Mononuclear cell (primary cell): Measurements from ENCODE around the gene HSDL1. TPM values are rescaled to one million over a fixed set of nuclear protein-coding genes. Genes with fewer than 3 reads are reported as not detected.

Experiments
- H3K27me3 ChIP-seq: 2 replicates; pipeline ENCODE4 v1.6.0; 2011; ENCODE audit warnings: low read length, control low read depth; ENCODE audit not compliant: insufficient read depth
- H3K4me1 ChIP-seq: 2 replicates; pipeline ENCODE4 v1.5.1; 2011; ENCODE audit warnings: mild to moderate bottlenecking, low read length, control low read depth; ENCODE audit not compliant: insufficient read depth
- H3K4me3 ChIP-seq: 2 replicates; pipeline ENCODE4 v1.5.1; 2011; ENCODE audit warnings: mild to moderate bottlenecking, low read length, moderate library complexity
- H3K9me3 ChIP-seq: 2 replicates; pipeline ENCODE4 v1.5.1; 2011; ENCODE audit warnings: low read depth, mild to moderate bottlenecking, control low read depth, low read length
- total RNA-seq: library from RNA; depleted of rRNA; stranded (reverse); fragments of >200 nt; gene quantifications from one replicate; pipeline ENCODE4 v1.2.3, GENCODE V29; 2012

The HSDL1 gene
- total RNA-seq, 1 donor: 12.0 TPM

- Histone ChIP-seq H3K27me3 (no peaks in the 10 kb centered on the region), H3K4me3 (no peak overlapping the region), H3K9me3 (no peaks in the 10 kb centered on the region), H3K4me1 (peaks cover 59% of the 10 kb centered on the region)
Observed at GRCh38 chr16:84087466-84088151, 57.4 kb downstream of the HSDL1 start.

GRCh38 chr16:84087001-84087400 is 58.0 kb downstream of the HSDL1 start:
- H3K4me3 ChIP-seq: no peak overlapping the region
- H3K4me1 ChIP-seq: peaks cover 63% of the 10 kb centered on the region
- no peaks in the 10 kb centered on the region for H3K9me3 ChIP-seq
- H3K27me3 ChIP-seq: no peaks in the 10 kb centered on the region

DNA sequence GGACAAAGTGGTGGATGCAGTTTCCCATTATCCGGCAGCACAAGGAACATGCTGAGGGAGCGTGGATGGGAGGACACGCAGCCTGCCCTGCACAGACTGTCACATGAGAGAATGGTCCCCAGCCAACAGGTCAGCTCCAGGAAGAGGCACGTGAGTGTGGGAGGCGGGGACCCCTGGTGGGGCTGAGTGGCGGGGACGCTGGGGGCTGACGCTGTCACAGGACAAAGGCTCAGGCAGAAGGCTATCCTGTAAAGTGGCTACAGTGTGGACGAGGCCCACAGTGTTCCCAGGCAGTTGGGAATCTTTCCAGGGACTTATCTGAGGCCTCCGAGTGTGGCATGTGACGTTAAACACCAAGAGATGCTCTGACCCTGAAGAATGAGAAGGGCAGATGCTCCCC is 58.6 kb downstream of the HSDL1 start:
- Histone ChIP-seq H3K4me3 (no peak overlapping the region), H3K27me3 (no peaks in the 10 kb centered on the region), H3K4me1 (peaks cover 63% of the 10 kb centered on the region), H3K9me3 (no peaks in the 10 kb centered on the region)

- no peak overlapping the region for H3K4me3 ChIP-seq
Observed at GRCh38 chr16:84085773-84086172, 59.2 kb downstream of the HSDL1 start.

DNA sequence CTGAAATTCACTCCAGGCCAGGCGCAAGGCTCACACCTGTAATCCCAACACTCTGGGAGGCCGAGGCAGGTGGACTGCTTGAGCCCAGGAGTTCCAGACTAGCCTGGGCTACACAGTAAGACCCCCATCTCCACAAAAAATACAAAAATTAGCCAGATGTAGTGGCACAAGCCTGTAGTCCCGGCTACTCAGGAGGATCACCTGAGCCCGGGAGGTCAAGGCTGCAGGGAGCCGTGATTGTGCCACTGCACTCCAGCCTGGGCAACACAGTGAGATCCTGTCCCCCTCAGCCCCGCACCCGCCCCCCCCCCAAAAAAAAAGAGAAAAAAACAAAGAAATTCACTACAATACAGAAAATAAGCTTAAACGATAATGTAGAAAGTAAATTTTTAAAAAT is 59.7 kb downstream of the HSDL1 start:
- Histone ChIP-seq H3K27me3 (no peaks in the 10 kb centered on the region), H3K9me3 (no peaks in the 10 kb centered on the region), H3K4me3 (no peak overlapping the region), H3K4me1 (peaks cover 63% of the 10 kb centered on the region)

More at GRCh38 chr16:84085773-84086172, 59.2 kb downstream of the HSDL1 start:
- H3K4me1 ChIP-seq: peaks cover 63% of the 10 kb centered on the region
- H3K27me3 ChIP-seq: no peaks in the 10 kb centered on the region
- no peaks in the 10 kb centered on the region for H3K9me3 ChIP-seq

GRCh38 chr16:84084570-84085270 is 60.3 kb downstream of the HSDL1 start:
- H3K27me3 ChIP-seq: no peaks in the 10 kb centered on the region
- H3K9me3 ChIP-seq: no peaks in the 10 kb centered on the region
- H3K4me3 ChIP-seq: no peak overlapping the region
- H3K4me1 ChIP-seq: peaks cover 61% of the 10 kb centered on the region

GRCh38 chr16:84082835-84083569 is 62.0 kb downstream of the HSDL1 start:
- no peaks in the 10 kb centered on the region for H3K27me3 ChIP-seq
- H3K9me3 ChIP-seq: no peaks in the 10 kb centered on the region
- peaks cover 44% of the 10 kb centered on the region for H3K4me1 ChIP-seq
- H3K4me3 ChIP-seq: no peak overlapping the region

- Histone ChIP-seq H3K4me1 (peaks cover 35% of the 10 kb centered on the region), H3K27me3 (no peaks in the 10 kb centered on the region), H3K4me3 (no peak overlapping the region), H3K9me3 (no peaks in the 10 kb centered on the region)
Observed at GRCh38 chr16:84082110-84082509, 62.9 kb downstream of the HSDL1 start.

- Histone ChIP-seq H3K27me3 (no peaks in the 10 kb centered on the region), H3K4me1 (peaks cover 29% of the 10 kb centered on the region), H3K4me3 (no peak overlapping the region), H3K9me3 (no peaks in the 10 kb centered on the region)
Observed at GRCh38 chr16:84081446-84081989, 63.5 kb downstream of the HSDL1 start.

DNA sequence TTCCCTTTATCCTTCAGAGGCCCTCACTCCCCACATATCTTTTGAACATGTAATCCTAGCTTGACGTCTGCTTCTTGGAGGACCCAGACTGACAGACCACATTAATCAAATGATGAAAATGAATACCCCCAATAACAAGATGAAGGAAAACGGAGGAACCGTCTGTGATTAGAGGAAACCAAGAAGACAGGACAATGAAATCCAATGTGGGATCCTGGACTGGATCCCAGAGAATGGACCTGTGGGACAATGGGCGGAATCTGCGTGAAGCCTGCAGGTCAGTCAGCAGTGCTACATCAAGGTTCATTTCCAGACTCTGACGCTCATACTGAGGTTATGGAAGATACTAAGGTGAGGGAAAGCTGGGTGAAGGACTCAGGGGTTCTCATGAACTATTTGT is 64.2 kb downstream of the HSDL1 start:
- Histone ChIP-seq H3K27me3 (no peaks in the 10 kb centered on the region), H3K9me3 (no peaks in the 10 kb centered on the region), H3K4me1 (peaks cover 22% of the 10 kb centered on the region), H3K4me3 (no peak overlapping the region)

GRCh38 chr16:84080378-84080777 is 64.6 kb downstream of the HSDL1 start:
- H3K9me3 ChIP-seq: no peaks in the 10 kb centered on the region
- peaks cover 21% of the 10 kb centered on the region for H3K4me1 ChIP-seq
- no peaks in the 10 kb centered on the region for H3K27me3 ChIP-seq
- H3K4me3 ChIP-seq: no peak overlapping the region

DNA sequence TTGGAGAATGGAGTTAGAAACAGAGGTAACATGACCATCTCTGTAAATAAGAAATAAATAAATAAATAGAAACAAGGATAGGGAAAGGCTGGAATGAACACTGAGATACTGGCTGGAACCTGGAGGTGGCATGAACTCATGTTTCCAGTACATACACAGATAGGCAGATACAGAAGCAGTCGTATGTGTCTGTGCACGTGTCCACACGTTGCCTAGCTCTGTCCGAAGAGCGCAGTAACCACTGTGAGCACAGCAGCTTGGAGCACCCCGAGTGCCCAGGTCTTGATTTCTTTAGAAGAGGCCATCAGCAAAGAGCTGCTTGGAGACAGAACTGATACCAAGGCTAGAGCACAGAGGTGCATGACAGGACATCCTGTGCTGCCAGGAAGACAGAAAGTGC is 65.3 kb downstream of the HSDL1 start:
- Histone ChIP-seq H3K4me3 (no peak overlapping the region), H3K9me3 (no peaks in the 10 kb centered on the region), H3K4me1 (peaks cover 14% of the 10 kb centered on the region), H3K27me3 (no peaks in the 10 kb centered on the region)

DNA sequence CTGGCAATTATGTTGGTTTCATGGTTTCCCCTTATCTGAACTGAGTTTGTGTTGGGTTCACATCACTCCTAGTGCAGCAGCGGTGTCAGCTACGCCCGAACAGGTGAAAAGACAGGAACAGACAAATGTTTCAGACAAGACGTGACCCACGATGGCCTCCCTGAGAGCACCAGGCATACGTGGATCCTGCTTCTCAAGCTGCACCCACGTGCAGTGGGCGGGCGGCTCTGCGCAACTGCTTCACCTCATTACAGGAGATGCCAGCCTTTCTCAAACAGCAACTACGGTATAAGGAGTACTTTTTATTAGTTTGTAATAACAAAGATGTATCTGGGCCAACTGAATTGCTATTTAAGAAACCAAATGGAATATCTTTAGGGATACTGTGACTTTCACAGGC is 69.6 kb downstream of the HSDL1 start:
- H3K4me3 ChIP-seq: no peak overlapping the region
- H3K9me3 ChIP-seq: no peaks in the 10 kb centered on the region
- H3K4me1 ChIP-seq: peaks cover under 1% of the 10 kb centered on the region
- H3K27me3 ChIP-seq: no peaks in the 10 kb centered on the region

GRCh38 chr16:84074721-84075120 is 70.3 kb downstream of the HSDL1 start:
- no peaks in the 10 kb centered on the region for H3K27me3 ChIP-seq
- H3K9me3 ChIP-seq: no peaks in the 10 kb centered on the region
- peaks cover 6% of the 10 kb centered on the region for H3K4me1 ChIP-seq
- H3K4me3 ChIP-seq: no peak overlapping the region
